HepG2 (cell line): Measurements from ENCODE around the gene NRSN2. TPM values are rescaled to one million over a fixed set of nuclear protein-coding genes. Genes with fewer than 3 reads are reported as not detected.
A peak's percentile ranks its signal among the peaks of the same experiment; 100 is the strongest.

Source experiments
- BRCA1 ChIP-seq: sonication (generic); formaldehyde crosslinking; IDR thresholded peaks from 2 replicates; pipeline ENCODE4 v1.4.0; 2020; ENCODE audit warnings: missing genetic modification reagents
- CHCHD3 ChIP-seq: sonication (generic); formaldehyde crosslinking; IDR thresholded peaks from 2 replicates; pipeline ENCODE4 v1.8.0; 2022; ENCODE audit warnings: mild to moderate bottlenecking, missing genetic modification reagents, moderate library complexity
- GZF1 ChIP-seq: sonication (generic); formaldehyde crosslinking; IDR thresholded peaks from 2 replicates; pipeline ENCODE4 v1.5.1; 2020; ENCODE audit warnings: mild to moderate bottlenecking, missing genetic modification reagents
- MIXL1 ChIP-seq: IDR thresholded peaks from 2 replicates; pipeline ENCODE4 v1.6.1; 2016
- MTA1 ChIP-seq: sonication (generic); formaldehyde crosslinking; IDR thresholded peaks from 2 replicates; pipeline ENCODE4 v1.4.0; 2020; ENCODE audit warnings: missing genetic modification reagents, mild to moderate bottlenecking, borderline replicate concordance
- NFRKB ChIP-seq: fragments of 450-650 bp; IDR thresholded peaks from 2 replicates; pipeline ENCODE4 v1.6.1; 2017
- PRPF4 ChIP-seq: fragments of 200-400 bp; formaldehyde crosslinking; IDR thresholded peaks from 2 replicates; pipeline ENCODE4 v1.6.1; 2016; ENCODE audit warnings: low read length, low read depth; ENCODE audit not compliant: poor library complexity, severe bottlenecking
- RCOR2 ChIP-seq: IDR thresholded peaks from 2 replicates; pipeline ENCODE4 v1.6.1; 2016; ENCODE audit warnings: missing biosample characterization, missing genetic modification reagents
- SMC3 ChIP-seq: IDR thresholded peaks from 2 replicates; pipeline ENCODE4 v1.6.1; 2011; ENCODE audit warnings: low read length, improper control_type of control experiment
- SOX13 ChIP-seq, 3 experiments: fragments of 450-650 bp in 1 of 3; sonication (generic) in 1 of 3; formaldehyde crosslinking in 1 of 3; IDR thresholded peaks in 2 of 3; conservative IDR thresholded peaks in 1 of 3; 2 replicates each; pipeline versions ENCODE4 v1.5.0 to v1.6.1; 2016 to 2020; ENCODE audit warnings: antibody characterized with exemption in 1 of 3, mild to moderate bottlenecking in 1 of 3, missing compliant biosample characterization in 1 of 3, missing genetic modification reagents in 1 of 3, moderate library complexity in 1 of 3
- TBL1XR1 ChIP-seq: fragments of 150-350 bp; IDR thresholded peaks from 2 replicates; pipeline ENCODE4 v1.6.1; 2014; ENCODE audit warnings: borderline replicate concordance, low read length; ENCODE audit not compliant: partially characterized antibody
- ZBTB7A ChIP-seq: sonication (generic); formaldehyde crosslinking; IDR thresholded peaks from 2 replicates; pipeline ENCODE4 v1.8.0; 2022; ENCODE audit warnings: mild to moderate bottlenecking, missing genetic modification reagents
- ZNF10 ChIP-seq: sonication (generic); formaldehyde crosslinking; IDR thresholded peaks from 2 replicates; pipeline ENCODE4 v1.4.0; 2020; ENCODE audit warnings: mild to moderate bottlenecking, low read depth, missing genetic modification reagents, borderline replicate concordance
- ZNF232 ChIP-seq: sonication (generic); formaldehyde crosslinking; IDR thresholded peaks from 2 replicates; pipeline ENCODE4 v1.4.0; 2020; ENCODE audit warnings: missing genetic modification reagents, borderline replicate concordance
- ZNF326 ChIP-seq: sonication (generic); formaldehyde crosslinking; IDR thresholded peaks from 2 replicates; pipeline ENCODE4 v1.4.0; 2020; ENCODE audit warnings: missing genetic modification reagents, borderline replicate concordance
- ZNF569 ChIP-seq: sonication (generic); formaldehyde crosslinking; IDR thresholded peaks from 2 replicates; pipeline ENCODE4 v1.5.0; 2020; ENCODE audit warnings: mild to moderate bottlenecking, missing genetic modification reagents, moderate library complexity, borderline replicate concordance
- ZNF781 ChIP-seq: sonication (generic); formaldehyde crosslinking; IDR thresholded peaks from 2 replicates; pipeline ENCODE4 v1.5.1; 2020; ENCODE audit warnings: borderline replicate concordance, mild to moderate bottlenecking, missing genetic modification reagents; ENCODE audit errors: not compliant biosample characterization
- ZSCAN9 ChIP-seq: IDR thresholded peaks from 2 replicates; pipeline ENCODE4 v1.6.1; 2016; ENCODE audit warnings: borderline replicate concordance
- polyA plus RNA-seq, 8 experiments: library from polyadenylated mRNA; depleted of rRNA in 3 of 8; stranded (reverse) in 7 of 8; unstranded in 1 of 8; fragments of >200 nt; fragmentation: Illumina TruSeq in 4 of 8; extraction: Trizol in 4 of 8; gene quantifications; 2 replicates each; pipeline versions ENCODE4 v1.2.1 to v1.2.3, GENCODE V29; 2011 to 2016; ENCODE audit warnings: low read depth in 4 of 8, missing spikeins in 1 of 8, mixed read lengths in 1 of 8; ENCODE audit not compliant: insufficient read depth in 1 of 8
- total RNA-seq, 5 experiments: library from RNA; depleted of rRNA; stranded (reverse); fragments of >200 nt; fragmentation: Illumina TruSeq; extraction: Trizol; gene quantifications; 2 replicates each; pipeline ENCODE4 v1.2.3, GENCODE V29; 2016; ENCODE audit warnings: low read depth in 1 of 5
- TF ChIP-seq, protein P1 (sequence below): sonication (generic); formaldehyde crosslinking; conservative IDR thresholded peaks from 2 replicates; pipeline ENCODE4 v1.8.0; 2022; ENCODE audit warnings: mild to moderate bottlenecking, moderate library complexity, missing genetic modification reagents
- TF ChIP-seq, protein P2 (sequence below): sonication (generic); formaldehyde crosslinking; IDR thresholded peaks from 2 replicates; pipeline ENCODE4 v1.4.0; 2020; ENCODE audit warnings: mild to moderate bottlenecking, missing genetic modification reagents
- TF ChIP-seq, protein P3 (sequence below): sonication (generic); formaldehyde crosslinking; IDR thresholded peaks from 2 replicates; pipeline ENCODE4 v1.4.0; 2020; ENCODE audit warnings: mild to moderate bottlenecking, low read depth, missing genetic modification reagents
- TF ChIP-seq, protein P4 (sequence below): sonication (generic); formaldehyde crosslinking; IDR thresholded peaks from 2 replicates; pipeline ENCODE4 v1.8.0; 2022; ENCODE audit warnings: mild to moderate bottlenecking, missing genetic modification reagents
- TF ChIP-seq, protein P5 (sequence below): sonication (generic); formaldehyde crosslinking; IDR thresholded peaks from 2 replicates; pipeline ENCODE4 v1.5.0; 2020; ENCODE audit warnings: mild to moderate bottlenecking, low read depth, missing genetic modification reagents, borderline replicate concordance

Gene NRSN2
- total and polyA plus RNA-seq, 2 of the 13 experiments (the other 11 are each of a cell fraction or from before 2014, with no cell fraction given): 32.3 to 49.4 TPM

DNA sequence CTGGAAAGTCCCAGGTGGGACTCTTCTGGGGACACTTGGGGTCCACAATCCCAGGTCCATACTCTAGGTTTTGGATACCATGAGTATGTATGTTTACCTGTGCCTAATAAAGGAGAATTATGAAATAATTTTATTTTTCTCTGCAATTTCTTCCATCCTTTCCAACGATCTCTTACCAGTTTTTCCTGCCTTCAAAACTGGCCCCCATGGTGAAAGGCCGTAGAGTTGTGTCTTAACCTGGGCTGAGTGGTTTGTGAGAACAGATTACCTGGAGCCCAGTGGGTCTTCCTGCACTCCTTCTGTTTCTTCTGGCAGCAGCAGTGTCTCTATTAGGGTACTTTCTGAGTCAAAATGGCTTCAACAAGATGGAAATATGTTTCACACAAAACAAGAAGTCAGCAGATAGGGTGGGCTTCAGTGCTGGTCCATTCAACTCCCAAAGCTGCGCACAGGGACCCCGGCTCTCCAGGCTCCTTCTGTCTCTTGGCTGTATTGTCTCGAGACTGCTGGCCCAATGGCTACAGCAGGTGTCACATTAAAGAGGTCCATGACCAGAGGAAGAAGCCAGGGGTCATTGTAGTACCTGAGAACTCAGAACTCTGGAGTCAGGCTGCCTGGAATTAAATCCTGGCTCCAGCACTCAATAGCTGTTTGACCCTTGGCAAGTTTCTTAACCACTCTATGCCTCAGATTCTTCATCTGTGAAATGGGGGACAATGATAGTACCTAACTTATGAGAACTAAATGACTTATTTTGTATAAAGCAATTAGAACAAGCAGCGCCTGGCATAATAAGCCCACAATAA, 50.7 kb downstream of the NRSN2 start (continued):
- TF ChIP-seq MTA1 (CRISPR knock-in tag): no peak
- TF ChIP-seq, protein P1, sequence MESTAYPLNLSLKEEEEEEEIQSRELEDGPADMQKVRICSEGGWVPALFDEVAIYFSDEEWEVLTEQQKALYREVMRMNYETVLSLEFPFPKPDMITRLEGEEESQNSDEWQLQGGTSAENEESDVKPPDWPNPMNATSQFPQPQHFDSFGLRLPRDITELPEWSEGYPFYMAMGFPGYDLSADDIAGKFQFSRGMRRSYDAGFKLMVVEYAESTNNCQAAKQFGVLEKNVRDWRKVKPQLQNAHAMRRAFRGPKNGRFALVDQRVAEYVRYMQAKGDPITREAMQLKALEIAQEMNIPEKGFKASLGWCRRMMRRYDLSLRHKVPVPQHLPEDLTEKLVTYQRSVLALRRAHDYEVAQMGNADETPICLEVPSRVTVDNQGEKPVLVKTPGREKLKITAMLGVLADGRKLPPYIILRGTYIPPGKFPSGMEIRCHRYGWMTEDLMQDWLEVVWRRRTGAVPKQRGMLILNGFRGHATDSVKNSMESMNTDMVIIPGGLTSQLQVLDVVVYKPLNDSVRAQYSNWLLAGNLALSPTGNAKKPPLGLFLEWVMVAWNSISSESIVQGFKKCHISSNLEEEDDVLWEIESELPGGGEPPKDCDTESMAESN (CRISPR knock-in tag): peak; percentile 33; the same call in 1 of the 2 replicates
- TF ChIP-seq ZBTB7A (CRISPR knock-in tag): no peak
- TF ChIP-seq, protein P2, sequence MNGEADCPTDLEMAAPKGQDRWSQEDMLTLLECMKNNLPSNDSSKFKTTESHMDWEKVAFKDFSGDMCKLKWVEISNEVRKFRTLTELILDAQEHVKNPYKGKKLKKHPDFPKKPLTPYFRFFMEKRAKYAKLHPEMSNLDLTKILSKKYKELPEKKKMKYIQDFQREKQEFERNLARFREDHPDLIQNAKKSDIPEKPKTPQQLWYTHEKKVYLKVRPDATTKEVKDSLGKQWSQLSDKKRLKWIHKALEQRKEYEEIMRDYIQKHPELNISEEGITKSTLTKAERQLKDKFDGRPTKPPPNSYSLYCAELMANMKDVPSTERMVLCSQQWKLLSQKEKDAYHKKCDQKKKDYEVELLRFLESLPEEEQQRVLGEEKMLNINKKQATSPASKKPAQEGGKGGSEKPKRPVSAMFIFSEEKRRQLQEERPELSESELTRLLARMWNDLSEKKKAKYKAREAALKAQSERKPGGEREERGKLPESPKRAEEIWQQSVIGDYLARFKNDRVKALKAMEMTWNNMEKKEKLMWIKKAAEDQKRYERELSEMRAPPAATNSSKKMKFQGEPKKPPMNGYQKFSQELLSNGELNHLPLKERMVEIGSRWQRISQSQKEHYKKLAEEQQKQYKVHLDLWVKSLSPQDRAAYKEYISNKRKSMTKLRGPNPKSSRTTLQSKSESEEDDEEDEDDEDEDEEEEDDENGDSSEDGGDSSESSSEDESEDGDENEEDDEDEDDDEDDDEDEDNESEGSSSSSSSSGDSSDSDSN (CRISPR knock-in tag): no peak
- no peak for TF ChIP-seq ZNF232 (CRISPR knock-in tag)
- TF ChIP-seq PRPF4: no peak
- no peak for TF ChIP-seq ZNF569 (CRISPR knock-in tag)
- TF ChIP-seq, protein P3, sequence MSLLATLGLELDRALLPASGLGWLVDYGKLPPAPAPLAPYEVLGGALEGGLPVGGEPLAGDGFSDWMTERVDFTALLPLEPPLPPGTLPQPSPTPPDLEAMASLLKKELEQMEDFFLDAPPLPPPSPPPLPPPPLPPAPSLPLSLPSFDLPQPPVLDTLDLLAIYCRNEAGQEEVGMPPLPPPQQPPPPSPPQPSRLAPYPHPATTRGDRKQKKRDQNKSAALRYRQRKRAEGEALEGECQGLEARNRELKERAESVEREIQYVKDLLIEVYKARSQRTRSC: no peak
- TF ChIP-seq MIXL1 (CRISPR knock-in tag): no peak
- no peak for TF ChIP-seq SMC3
- no peak for TF ChIP-seq SOX13 (IDR thresholded peaks at IDR 0.05)
- no peak for TF ChIP-seq SOX13 (CRISPR knock-in tag; conservative IDR thresholded peaks at IDR 0.05 in 1 of 2, IDR thresholded peaks at IDR 0.05 in 1 of 2)
- 0 out of 2 replicates have a peak, but pooled peaks have one; percentile 60 for TF ChIP-seq ZNF326 (CRISPR knock-in tag)
- TF ChIP-seq, protein P4, sequence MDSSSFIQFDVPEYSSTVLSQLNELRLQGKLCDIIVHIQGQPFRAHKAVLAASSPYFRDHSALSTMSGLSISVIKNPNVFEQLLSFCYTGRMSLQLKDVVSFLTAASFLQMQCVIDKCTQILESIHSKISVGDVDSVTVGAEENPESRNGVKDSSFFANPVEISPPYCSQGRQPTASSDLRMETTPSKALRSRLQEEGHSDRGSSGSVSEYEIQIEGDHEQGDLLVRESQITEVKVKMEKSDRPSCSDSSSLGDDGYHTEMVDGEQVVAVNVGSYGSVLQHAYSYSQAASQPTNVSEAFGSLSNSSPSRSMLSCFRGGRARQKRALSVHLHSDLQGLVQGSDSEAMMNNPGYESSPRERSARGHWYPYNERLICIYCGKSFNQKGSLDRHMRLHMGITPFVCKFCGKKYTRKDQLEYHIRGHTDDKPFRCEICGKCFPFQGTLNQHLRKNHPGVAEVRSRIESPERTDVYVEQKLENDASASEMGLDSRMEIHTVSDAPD (CRISPR knock-in tag): no peak
- no peak for TF ChIP-seq BRCA1 (CRISPR knock-in tag)
- no peak for TF ChIP-seq NFRKB
- no peak for TF ChIP-seq TBL1XR1
- TF ChIP-seq RCOR2: no peak
- TF ChIP-seq ZSCAN9: no peak
- TF ChIP-seq ZNF781: peak; percentile 60
- no peak for TF ChIP-seq CHCHD3 (CRISPR knock-in tag)
- 0 out of 2 replicates have a peak, but pooled peaks have one; percentile 15 for TF ChIP-seq GZF1
- TF ChIP-seq, protein P5, sequence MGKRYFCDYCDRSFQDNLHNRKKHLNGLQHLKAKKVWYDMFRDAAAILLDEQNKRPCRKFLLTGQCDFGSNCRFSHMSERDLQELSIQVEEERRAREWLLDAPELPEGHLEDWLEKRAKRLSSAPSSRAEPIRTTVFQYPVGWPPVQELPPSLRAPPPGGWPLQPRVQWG: no peak
- TF ChIP-seq ZNF10: no peak
